HCT116 (cell line): ENCODE data around the gene EDN2.

Experiments used
- ATF3 ChIP-seq: IDR thresholded peaks from 2 replicates; pipeline ENCODE4 v1.6.1; 2012
- CTCF ChIP-seq, 3 experiments: fragments of 200-600 bp in 1 of 3; sonication (generic) in 1 of 3; IDR thresholded peaks in 2 of 3; conservative IDR thresholded peaks in 1 of 3; 2 replicates each; pipeline ENCODE4 v1.5.1; 2012 to 2017; ENCODE audit warnings: low read depth in 2 of 3, low read length in 2 of 3, antibody characterized with exemption in 1 of 3, borderline replicate concordance in 1 of 3, control low read depth in 1 of 3, mild to moderate bottlenecking in 1 of 3, mixed read lengths in 1 of 3, mixed run types in 1 of 3, moderate library complexity in 1 of 3; ENCODE audit not compliant: insufficient read depth in 1 of 3
- EZH2 ChIP-seq: fragments of 200-600 bp; sonication (generic); IDR thresholded peaks from 2 replicates; pipeline ENCODE4 v1.6.1; 2017; ENCODE audit warnings: antibody characterized with exemption, mixed run types
- EZH2phosphoT487 ChIP-seq: fragments of 200-600 bp; IDR thresholded peaks from 2 replicates; pipeline ENCODE4 v1.6.1; 2018; ENCODE audit warnings: antibody characterized with exemption, borderline replicate concordance
- JUND ChIP-seq: IDR thresholded peaks from 2 replicates; pipeline ENCODE4 v1.6.1; 2012
- POLR2A ChIP-seq: IDR thresholded peaks from 2 replicates; pipeline ENCODE4 v1.7.0; 2011; ENCODE audit warnings: borderline replicate concordance; ENCODE audit not compliant: insufficient read depth, insufficient read length; ENCODE audit errors: extremely low read depth
- POLR2AphosphoS5 ChIP-seq: IDR thresholded peaks from 2 replicates; pipeline ENCODE4 v1.6.1; 2011; ENCODE audit warnings: mild to moderate bottlenecking, low read depth, low read length, moderate library complexity
- REST ChIP-seq: IDR thresholded peaks from 2 replicates; pipeline ENCODE4 v1.6.1; 2012; ENCODE audit warnings: low read depth
- SIN3A ChIP-seq: IDR thresholded peaks from 2 replicates; pipeline ENCODE4 v1.6.1; 2012; ENCODE audit warnings: low read depth
- SP1 ChIP-seq: IDR thresholded peaks from 2 replicates; pipeline ENCODE4 v1.6.1; 2012; ENCODE audit warnings: low read depth
- TCF7L2 ChIP-seq: IDR thresholded peaks from 2 replicates; pipeline ENCODE4 v1.7.0; 2011; ENCODE audit warnings: borderline replicate concordance, inconsistent platforms; ENCODE audit not compliant: insufficient read depth, insufficient read length; ENCODE audit errors: extremely low read depth
- ZBTB33 ChIP-seq: IDR thresholded peaks from 2 replicates; pipeline ENCODE4 v1.6.1; 2011; ENCODE audit warnings: mild to moderate bottlenecking, low read length, moderate library complexity; ENCODE audit not compliant: insufficient replicate concordance; ENCODE audit errors: extremely low read depth

- TF ChIP-seq POLR2AphosphoS5 (no peak), EZH2 (no peak), ATF3 (no peak), CTCF (IDR thresholded peaks at IDR 0.05 in 2 of 3, conservative IDR thresholded peaks at IDR 0.05 in 1 of 3; ENCODE audit: borderline replicate concordance in 1 of 3, insufficient read depth in 1 of 3, low read depth in 2 of 3, low read length in 2 of 3) (no peak), POLR2A (no peak), EZH2phosphoT487 (no peak), SIN3A (no peak), SP1 (no peak), TCF7L2 (no peak), REST (no peak), ZBTB33 (no peak), JUND (no peak)
These were observed 19.6 kb downstream of the EDN2 start for GRCh38 chr1:41464885-41465284.
